ENCODE results near the gene ZBTB44.

ZBTB44 gene

DNA sequence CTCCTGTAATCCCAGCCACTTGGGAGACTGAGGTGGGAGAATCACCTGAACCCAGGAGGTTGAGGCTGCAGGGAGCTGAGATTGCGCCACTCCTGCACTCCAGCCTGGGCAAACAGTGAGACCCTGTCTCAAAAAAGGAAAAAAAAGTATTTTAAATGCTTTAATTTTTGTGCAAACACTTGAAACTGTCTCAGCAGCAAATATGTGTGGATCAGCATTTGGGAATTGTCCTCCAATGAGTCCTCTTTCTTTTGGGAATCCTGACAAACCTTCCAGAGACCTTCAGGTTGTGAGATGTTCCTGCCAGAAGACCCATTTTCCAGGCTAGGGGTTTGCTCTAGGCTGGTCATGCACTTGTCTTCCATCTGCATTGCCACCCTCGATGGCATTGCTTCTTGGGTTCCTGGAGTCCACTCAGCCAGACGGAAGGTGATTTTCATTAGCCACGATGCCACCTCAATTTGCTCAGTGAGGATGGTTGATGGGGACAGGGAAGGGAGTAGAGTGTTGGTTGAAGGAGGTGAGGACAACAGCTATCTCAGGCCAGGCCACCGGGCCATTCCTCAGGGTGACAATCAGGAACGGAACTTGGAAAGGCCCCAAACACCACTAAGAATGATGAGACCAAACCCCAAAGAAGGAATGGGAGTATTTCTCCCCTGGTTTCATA is 99.7 kb downstream of the ZBTB44 start:
- no peak for DNase-seq (ENCODE audit: low read depth, low spot score)

DNA sequence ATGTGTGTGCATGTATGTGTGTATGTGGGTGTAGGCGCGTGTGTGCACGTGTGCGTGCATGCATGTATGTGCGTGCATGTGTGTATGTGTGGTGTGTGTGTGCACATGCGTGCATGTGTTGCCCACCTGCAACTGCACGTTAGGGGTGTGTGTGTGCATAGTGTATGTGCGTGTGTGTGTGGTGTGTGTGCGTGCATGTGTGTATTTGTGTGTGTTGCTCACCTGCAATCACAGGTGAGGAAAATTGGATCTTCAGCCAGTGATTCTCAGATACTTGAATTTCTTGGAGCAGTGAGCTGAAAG is 100.8 kb downstream of the ZBTB44 start:
- DNase-seq (ENCODE audit: low read depth, low spot score) = no peak

DNA sequence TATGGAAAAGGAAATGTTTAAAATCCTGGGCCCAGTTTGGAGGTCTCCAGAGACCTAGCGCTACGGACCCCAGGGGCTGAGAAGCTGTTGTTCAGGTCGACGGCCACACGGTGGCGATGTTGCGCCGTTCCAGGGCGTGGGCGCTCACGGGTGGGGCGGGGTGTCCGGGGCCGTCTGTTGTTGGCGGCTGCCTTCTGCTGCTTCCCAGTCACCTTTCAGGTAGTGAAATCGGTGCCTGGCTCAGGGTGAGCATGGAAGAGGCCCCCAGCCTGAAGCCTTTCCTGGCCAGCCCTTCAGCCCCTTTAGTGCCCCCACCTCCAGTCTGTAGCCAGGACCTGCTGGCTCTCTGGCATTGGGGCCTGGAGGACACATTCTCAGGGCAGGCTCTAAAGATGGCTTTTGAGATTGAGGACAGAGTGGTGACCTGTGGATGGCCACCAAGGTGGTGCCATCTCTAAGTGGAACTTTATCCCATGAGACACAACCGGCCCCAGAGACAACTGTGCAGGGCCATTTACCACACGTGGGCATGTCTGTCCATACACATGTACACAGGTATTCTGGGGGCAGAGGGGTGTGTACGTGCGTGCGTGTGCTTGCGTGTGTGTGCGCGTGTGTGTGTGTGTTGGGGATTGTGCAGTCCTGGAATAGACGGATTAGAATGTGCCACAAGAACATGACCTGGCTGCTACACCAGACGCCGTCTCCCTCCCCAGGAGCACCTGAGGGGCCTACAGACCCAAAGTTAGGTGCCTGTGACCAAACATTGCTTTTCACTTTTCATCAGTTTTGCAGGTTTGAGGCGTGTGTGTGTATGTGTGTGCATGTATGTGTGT is 101.4 kb downstream of the ZBTB44 start:
- DNase-seq (ENCODE audit: low read depth, low spot score) = no peak

DNA sequence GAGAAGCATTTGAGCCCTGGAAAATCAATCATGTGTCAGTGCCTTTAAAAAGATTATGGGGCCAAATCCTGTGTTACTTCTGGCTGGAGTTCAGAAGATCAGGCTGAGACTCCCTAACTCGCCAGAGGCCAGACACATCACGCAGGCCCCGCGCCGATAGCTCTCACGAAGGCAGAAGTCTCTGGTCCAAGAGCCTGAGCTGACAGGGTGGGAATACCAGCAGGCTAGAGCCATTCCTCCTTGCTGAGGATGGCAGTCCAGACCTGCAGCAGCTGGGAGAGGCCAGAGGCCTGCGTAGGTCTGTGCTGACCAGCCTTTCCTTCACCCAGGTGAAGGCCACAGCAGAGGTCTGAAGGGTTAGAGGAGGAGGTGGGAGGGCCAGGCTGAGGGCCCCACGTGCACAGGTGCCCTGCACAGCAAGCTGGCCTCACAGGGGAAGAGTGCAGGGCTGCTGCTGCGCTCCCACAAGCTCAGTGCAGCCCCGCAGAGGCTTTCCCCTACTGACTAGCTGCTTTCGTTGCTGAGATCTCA is 102.2 kb downstream of the ZBTB44 start:
- DNase-seq (ENCODE audit: low read depth, low spot score) = no peak

DNA sequence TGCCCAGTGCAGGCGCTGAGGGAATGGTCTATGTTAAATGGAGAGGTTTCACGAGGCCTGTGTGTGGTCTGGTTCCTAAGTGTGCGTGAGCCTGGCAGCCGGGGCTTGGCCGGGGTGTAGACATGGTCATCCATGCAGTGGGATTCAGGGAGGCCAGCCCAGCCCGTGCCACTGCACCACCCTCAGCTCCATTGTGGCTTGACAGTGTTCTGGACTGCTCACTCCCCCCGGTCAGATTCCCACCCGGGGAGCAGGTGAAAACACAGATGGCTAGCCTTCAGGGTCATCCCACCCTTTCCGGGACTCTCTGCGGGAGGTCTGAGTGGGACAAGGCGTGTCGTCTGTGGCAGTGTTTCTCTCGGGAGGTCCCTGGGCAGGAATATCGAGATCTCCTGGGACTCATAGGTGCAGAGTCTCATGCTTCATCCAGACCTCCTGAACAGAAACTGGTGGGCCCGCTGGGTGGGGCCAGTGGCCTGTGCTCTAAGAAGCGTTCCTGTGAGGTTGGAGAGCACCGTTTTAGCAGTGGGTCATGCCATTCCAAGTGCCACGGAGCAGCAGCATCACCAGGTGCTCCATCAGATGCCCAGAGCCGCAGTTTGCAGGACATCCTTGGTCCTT is 102.8 kb downstream of the ZBTB44 start:
- DNase-seq (ENCODE audit: low read depth, low spot score) = no peak

DNA sequence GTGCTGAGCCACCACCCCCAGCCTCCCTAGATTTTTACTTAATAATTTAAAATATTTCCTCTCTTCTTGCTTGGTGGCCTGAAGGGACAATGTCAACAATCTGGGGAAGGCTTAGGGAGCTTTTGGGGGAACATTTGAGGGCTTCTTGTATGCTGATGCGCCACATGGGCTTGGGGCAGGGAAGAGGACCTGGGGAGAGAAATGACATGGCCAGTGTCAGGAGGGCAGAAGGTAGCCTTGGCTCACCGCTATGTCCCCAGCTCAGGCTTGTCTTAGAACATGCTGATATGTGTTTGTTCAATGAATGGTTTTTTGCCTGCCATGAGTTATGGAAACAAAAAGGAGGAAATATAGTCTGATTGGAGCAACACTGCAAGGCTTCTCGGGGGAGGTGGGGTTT is 103.6 kb downstream of the ZBTB44 start:
- no peak for DNase-seq (ENCODE audit: low read depth, low spot score)

DNA sequence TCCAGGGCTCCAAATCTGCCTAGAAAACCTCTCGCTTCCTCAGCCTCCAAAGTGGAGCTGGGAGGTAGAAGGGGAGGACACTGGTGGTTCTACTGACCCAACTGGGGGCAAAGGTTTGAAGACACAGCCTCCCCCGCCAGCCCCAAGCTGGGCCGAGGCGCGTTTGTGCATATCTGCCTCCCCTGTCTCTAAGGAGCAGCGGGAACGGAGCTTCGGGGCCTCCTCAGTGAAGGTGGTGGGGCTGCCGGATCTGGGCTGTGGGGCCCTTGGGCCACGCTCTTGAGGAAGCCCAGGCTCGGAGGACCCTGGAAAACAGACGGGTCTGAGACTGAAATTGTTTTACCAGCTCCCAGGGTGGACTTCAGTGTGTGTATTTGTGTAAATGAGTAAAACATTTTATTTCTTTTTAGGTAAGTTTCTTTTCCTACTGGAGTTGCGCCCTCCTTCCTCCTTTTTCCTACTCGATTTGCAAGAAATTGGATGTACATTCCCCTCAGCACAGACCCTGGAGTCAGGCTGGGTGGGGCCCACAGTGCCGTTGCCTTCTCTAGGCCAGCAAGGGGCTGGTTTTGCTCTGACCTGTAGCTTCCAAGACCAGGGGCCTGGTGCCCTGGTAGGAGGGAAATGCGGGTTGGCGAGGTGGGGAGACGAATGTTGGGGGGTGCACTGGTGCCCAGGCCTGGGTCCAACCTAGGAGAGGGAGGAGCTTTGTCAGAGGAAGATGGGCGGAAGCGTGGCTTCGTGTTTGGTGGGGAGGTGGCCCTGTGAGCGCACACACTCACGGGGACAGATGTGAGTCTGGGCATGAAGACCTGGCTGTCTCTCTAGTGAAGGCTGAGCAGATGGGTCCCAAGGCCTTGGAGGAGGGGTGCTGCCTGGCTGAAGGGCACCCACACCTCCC is 104.5 kb downstream of the ZBTB44 start:
- no peak for DNase-seq (ENCODE audit: low read depth, low spot score)

DNA sequence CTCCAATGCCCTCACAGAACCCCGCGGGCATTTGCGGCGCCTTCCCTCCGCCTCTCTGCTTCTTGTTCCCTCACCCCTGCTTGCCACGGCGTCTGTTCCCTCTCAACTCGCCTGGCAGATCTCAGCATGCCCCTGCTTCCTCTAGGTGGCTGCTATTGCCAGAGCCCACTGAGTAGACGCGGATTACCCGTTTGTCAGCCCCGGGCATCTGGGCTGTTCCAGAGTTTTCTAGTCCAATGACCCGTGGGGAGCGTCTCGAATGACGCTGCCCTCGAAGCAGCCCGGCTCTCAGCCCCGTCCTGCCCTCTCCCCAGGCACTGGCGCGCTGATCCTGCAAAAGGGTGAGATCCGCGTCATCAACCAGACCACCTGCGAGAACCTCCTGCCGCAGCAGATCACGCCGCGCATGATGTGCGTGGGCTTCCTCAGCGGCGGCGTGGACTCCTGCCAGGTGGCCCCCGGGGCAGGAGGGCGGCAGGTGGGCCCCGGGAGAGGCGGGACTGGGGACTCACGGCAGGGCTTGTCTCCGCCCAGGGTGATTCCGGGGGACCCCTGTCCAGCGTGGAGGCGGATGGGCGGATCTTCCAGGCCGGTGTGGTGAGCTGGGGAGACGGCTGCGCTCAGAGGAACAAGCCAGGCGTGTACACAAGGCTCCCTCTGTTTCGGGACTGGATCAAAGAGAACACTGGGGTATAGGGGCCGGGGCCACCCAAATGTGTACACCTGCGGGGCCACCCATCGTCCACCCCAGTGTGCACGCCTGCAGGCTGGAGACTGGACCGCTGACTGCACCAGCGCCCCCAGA is 105.4 kb downstream of the ZBTB44 start:
- DNase-seq (ENCODE audit: low read depth, low spot score) = no peak

- no peak for DNase-seq (ENCODE audit: low read depth, low spot score)
Observed at GRCh38 chr11:130208241-130209127, 106.2 kb downstream of the ZBTB44 start.

DNA sequence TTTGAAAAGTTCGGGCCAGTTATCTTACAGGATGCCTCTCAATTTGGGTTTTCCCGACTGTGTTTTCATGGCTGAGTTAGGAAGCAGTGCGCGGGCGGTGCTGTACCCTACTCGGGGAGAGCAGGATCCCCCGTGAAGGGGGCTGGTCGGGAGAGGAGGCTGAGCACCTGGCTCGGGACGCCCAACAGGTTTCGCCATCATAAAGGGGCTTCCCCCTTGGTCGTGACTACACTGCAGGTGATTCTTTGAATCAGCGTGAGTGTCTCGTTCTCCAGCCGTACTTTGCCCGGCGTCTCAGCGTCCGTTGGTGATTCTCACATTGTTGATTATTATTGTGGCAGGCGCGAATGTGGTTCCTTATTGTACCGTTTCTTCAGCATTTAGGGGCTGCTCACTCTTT is 108.6 kb downstream of the ZBTB44 start:
- no peak for DNase-seq (ENCODE audit: low read depth, low spot score)

GRCh38 chr11:130204703-130205095 is 110.0 kb downstream of the ZBTB44 start:
- no peak for DNase-seq (ENCODE audit: low read depth, low spot score)

DNA sequence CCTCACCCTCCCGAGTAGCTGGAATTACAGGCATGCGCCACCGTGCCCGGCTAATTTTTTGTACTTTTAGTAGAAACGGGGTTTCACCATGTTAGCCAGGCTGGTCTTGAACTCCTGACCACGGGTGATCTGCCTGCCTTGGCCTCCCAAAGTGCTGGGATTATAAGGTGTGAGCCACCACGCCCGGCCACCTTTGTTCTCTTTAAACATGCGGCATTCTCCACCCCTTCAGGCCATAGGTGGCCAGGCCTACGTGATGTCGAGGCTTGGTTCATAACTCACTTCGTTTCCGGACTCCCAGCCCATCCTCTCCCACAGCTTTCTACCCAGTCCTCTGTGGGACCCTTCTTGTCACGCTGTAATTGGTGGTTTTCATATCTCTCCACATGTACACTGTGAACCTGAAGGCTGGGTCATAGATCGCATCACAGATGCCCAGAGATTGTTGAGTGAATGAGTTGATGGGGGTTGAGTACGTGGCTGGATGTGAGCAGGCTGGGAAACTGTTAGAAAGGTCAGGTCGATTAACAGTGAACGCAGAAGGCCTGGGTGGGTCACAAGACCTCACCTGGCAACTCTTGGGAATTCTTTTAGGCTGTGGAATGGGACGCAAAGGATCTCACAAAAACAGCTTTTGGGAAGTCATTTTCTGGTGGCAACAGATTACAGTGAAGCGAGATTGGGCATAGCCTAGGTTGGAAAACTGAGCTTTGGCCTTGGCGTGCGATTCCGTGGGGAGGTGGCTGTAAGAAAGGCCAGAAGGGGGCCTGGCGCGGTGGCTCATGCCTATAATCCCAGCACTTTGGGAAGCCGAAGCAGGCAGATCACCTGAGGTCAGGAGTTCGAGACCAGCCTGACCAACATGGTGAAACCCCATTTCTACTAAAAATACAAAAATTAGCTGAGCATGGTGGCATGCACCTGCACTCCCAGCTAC is 110.7 kb downstream of the ZBTB44 start:
- DNase-seq (ENCODE audit: low read depth, low spot score) = no peak

GRCh38 chr11:130202818-130203689 is 111.7 kb downstream of the ZBTB44 start:
- DNase-seq (ENCODE audit: low read depth, low spot score) = no peak

DNA sequence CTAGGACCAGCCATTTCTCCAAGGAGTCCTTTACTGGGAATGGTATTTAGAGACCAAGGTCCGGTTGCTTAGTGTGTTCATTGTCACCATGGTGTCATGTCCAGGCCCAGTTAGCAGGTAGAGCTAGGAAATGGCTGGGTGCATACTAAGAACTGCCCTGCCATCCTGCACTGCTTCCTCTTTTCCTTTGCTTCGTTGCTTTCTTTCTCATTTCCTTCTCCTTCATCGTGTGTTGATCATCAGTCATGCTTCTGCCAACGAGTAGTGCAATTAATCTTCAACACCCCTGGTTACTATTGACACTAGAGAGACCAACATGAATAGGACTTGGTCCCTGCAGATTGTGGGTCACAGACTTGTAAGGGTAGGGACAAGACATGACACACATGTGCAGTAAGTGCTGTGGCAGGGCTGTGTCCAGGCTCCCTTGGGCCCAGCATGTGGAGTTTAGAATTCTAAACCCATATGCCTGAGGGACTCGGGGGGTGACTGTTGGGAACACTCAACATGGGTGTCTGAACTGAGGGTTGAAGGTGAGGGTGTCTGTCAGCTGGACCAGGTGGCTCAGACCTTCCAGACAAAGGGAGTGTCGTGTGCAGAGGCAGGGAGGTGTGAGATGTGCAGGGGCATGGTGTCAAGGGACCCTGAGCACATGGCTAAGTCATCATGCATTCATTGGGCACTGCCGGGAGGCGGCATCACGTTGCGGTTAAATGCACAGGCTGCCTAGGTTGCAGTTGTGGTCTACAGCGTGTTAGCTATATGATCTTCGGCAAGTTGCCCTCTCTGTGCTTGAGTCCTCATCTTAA is 112.5 kb downstream of the ZBTB44 start:
- DNase-seq (ENCODE audit: low read depth, low spot score) = no peak

DNA sequence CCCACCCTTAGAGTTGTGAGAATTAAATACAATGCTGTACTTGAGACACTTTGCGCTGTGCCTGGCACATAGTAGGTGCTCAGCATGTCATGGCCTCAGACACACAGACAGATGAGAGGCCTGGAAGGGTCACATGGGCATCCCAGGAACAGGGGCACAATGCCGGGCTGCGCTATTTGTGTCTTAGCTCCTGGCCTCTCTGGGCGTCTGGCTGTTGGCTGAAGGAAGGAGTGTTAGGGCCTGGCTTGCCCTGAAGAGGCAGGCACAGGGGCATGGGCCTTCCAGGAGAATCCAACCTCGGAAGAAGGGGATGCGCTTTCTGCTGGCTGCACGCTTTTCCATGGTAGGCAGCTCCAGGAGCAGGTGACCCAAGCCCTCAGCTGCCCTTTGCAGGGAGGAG is 113.7 kb downstream of the ZBTB44 start:
- DNase-seq (ENCODE audit: low read depth, low spot score) = no peak

DNA sequence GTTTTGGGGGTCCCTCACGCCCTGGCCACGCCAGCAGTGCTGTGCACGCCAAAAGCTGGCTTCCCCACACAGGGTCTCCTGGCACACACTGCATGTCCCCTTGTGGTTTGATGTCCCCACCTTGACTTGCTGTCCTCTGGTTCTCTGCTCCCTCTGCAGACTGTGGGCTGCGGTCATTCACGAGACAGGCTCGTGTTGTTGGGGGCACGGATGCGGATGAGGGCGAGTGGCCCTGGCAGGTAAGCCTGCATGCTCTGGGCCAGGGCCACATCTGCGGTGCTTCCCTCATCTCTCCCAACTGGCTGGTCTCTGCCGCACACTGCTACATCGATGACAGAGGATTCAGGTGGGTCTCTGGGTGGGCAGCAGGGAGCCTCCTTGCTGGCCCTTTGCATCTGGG is 114.9 kb downstream of the ZBTB44 start:
- DNase-seq (ENCODE audit: low read depth, low spot score) = no peak

DNA sequence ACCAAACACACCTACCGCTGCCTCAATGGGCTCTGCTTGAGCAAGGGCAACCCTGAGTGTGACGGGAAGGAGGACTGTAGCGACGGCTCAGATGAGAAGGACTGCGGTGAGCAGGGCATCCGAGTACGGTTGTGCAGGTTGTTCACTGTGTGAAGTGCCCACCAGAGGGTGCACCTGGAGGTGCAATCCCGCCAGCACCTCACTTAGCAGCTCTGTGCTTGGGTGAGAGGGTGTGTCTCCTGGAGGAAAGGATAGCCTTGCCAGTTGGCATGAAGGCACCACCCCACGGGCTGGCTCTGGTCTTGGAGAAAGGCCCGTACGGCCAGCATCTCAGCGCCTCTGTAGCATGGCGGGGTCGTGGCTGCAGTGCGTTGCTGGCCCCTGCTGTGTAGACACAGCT is 115.8 kb downstream of the ZBTB44 start:
- DNase-seq (ENCODE audit: low read depth, low spot score) = no peak
